Stimulated activated CD8-positive, alpha-beta memory T cell treated with anti-CD3 and anti-CD28 coated beads, Interleukin-15, amount 100 ng/mL, for 4 hours (primary cell): Measurements from ENCODE around the gene KRT76.

ENCODE experiments used
- DNase-seq, 2 donors: peaks; one replicate each; pipeline ENCODE4 v3.0.0-alpha.2; 2020; ENCODE audit warnings: low read depth in 2 of 2

The KRT76 gene

DNA sequence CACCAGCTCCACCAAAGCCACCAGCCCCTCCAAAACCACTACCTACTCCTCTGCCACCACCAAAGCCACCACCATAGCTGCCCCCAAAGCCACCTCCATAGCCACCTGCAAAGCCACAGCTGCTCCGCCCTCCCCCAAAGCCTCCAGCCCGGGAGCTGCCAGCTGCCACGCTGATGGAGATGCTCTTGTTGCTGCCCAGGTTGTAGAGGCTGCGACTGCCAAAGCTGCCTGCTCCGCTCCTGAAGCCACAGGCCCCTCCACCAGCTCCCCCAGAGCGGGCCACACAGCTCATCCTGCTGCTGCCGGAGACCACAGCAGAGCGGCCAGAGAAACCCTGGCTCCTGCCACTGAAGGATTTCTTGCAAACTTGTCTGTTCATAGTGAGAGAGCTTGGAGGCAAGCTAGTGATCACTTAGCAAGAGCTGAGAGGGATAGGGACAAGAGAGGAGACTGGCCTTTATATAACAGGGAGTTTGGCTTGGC is at the start of gene KRT76:
Gene KRT76, minus strand, starts transcription at position 433 of the 483 bp plus-strand sequence. Its CDS starts 54 bp downstream, at position 379.
- DNase-seq: no peak

DNA sequence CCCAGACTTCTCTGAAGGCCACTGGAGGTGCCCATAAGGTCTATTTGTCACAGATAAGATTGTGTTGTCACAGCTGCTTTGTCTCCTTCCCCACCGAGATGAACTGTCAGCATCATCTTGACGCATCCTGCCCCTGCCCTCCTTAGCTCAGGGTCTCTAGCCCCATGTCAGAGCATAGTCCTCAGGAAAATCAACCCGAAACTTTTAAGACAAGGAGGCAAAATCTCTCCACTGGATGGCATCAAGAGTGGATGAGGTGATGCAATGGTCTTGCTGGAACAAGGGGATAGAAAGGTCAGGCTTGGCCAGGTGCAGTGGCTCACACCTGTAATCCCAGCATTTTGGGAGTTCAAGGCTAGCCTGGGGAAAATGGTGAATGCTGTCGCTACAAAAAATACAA is 48.8 kb upstream of the KRT76 start:
- DNase-seq: no peak

DNA sequence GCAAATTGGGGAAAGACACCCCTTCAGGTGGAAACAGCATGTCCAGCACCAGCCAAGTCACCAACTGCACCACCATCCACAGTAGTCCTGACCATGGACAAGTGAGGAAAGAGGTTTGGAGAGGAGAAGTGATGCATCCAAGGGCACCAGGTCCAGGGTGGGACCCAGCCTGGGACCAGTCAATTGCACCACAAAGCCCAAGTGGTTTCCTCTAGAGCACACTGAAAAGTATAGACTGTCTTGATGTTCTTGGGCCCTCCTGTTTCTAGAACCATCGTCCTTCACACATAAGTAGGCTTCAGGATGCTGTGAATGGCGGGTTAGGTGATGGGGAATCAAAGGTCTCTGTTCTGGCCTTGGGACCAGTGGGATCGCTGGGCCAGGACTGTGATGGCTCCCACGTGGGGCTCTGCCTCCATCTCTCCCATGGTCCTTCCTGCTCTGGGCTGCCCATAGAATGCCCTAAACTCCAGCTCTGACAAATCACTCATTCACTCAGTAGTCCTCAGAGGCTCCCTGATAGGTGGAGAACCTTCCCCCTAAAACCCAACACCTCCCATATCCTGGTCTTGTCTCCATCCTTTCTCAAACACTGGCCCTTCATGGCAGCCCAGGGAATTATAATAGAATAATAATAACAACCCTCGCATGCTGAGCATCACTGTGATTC is 47.7 kb upstream of the KRT76 start:
- DNase-seq: no peak

DNA sequence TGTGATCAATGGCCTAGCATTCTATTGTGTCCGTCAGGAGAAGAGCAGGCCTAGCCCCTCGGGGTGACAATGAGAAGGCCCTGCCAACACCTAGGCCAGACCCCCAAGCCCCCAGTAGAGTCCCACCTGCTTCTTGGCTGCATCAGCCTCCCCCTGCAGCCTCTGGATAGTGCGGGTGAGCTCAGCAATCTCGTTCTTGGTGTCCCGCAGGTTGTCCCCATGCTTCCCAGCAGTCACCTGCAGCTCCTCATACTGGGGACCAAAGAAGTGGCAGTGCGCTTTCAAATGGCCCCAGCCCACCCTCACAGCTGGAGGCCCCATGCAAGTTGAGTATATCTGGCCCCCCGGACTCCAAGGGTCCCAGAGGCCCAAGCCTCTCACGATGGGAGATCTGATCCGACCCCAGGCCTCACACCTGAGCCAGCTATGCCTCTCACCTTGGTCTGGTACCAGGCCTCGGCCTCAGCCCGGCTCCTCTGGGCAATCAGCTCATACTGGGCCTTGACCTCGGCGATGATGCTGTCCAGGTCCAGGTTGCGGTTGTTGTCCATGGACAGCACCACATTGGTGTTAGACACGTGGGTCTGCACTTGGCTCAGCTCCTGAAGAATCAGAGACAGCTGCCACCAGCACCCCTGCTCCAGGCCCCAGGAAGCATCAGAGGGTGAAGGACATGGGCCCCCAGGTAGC is 46.8 kb upstream of the KRT76 start:
- no peak for DNase-seq

DNA sequence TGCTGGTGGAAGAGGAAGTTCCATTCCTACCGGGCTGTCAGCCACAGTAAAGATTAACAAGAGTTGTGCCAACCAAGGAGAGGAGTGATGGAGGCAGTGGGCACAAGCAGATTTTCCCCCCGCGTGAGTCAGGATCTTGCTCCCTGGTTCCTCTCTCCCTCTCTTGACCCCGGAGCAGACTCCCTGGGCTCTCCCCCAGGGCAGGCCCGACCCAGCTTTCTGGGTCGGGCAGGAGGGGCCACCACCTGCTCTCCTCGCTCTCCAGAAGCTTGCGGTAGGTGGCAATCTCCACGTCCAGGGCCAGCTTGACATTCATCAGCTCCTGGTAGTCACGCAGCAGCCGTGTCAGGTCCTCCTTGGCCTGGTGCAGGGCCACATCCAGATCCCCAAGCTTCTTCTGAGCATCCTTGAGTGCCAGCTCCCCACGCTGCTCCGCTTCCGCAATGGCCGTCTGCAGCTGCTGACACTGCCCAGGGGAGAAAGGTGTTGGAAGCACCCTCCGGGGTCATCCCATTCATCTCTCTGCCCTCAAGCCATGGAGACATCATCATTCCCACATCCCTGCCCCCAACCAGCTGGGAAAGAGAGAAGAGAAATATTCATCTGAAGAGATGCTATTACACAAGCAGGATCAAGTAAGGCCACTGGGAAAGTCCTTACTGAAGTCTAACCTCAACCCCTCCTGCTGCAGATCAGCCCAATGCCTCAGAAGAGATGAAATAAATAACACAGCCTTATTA is 45.8 kb upstream of the KRT76 start:
- no peak for DNase-seq

DNA sequence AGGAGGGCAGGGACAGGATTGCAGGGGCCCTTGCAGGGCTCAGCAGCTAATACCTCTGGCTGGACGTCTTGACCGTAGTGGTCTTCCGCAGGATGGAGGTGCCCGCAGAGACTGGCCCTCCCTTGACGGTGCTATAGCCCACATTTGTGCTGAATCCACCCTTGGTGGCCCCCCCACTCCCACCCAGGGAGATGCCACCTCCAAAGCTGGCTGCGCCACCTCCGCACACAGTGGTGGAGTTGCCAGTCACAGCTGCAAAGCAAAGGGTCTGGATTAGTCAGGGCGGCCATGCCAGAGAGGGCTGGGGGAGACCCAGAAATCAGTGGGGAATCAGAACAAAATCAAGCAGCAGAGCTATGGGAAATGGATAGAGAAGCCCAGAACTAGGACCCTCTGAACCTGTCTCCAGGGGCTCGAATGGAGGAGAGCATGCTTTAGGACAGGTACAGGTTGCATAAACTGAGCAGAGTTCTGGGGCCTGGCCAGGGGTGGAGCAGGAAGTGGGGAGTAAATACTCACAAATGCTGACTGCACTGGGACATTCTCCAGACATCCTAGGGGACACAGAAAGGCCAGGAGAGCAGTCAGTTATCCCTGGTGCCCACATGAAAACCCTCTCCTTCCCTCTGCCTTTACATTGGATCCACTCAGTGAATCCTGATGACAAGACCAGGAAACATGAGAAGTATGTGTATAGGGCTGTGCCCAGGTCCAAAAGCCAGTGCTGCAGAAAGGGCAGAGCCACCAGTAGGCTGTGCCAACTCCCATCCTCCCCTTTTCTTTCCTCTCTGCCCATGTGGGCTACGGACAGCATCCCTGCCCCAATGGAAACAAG is 44.9 kb upstream of the KRT76 start:
- no peak for DNase-seq

DNA sequence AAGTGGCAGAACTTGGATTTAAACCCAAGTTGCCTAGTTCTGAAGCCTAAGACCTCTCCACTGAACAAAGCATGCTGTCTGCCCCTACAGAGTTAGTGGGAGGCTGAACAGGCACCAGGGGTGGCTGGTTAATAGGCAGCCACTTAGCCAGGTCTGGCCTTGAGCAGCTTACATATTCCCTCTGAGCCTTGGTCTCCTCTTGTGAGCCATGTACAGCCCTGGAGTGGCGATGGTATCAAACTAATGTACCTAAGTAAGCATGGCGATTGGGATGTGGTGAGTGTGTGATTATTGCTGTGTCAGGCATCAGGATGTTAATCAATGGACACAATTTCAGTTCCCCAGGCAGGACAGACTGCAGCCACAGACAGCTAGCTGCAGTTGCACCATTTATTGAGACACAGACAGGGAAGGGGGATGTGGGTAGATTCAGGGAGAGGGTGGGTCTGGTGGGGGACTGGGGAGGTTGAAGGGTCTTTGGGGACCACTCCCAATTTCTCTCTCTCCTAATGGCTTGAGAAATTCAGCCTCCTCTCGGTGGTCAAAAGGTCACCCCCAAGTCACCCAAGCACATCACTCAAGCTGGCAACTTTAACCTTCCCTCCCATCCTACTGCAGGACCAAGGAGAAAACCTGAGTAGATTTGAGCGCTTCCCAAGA is 44.1 kb upstream of the KRT76 start:
- no peak for DNase-seq

DNA sequence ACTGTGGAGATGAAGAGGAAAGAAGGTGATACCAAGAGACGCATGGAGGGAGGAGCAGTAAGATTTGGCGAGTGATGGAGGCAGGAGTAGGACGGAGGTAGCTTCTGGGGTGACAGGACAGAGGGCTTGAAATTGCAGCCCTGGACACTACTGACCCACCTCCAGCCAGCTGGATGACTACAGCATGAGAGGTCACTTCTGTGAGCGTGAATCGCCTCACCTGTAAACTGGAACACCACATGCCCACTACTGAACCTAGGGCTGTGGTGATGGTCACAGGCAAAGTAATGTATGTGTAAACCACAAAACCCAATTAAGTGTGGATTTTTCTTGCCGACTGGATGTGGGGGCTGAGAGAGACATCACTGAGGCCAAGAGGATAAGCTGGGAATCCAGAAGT is 43.4 kb upstream of the KRT76 start:
- no peak for DNase-seq

DNA sequence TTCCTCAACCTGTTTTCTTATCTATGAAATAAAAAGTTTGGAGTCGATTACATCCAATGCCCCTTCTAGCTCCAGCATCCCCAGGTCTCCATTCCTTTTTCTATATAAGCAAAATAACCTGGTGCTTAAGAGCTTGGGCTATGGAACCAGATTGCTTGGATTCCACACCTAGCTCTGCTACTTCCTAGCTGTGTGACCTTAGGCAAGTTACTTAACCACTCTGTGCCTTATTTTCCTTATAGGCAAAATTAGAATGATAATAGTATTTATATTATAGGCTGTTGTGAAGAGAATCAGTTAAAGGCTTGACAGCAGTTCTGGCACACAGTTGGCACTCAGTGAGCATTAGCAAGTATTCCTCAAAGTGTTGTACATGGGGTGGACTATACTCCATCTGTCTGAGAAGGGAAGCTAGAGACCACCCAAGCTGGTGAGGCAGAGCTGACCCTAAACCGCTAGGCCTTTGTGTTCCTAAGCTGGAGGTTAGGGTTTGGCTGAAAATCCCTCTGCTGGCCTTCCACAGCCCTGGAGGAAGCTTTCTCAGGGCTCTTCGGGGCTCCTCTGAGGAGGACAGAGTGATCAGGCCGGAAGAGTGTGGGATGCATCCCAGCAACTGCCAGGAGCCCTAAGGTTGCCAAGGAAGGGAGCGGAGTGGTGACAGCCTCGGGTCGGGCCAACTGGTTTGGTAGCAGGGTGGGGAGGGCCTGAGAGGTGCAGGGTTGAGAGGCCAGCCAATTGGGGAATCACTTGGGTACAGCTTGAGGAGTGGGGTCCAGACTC is 42.8 kb upstream of the KRT76 start:
- DNase-seq: no peak

DNA sequence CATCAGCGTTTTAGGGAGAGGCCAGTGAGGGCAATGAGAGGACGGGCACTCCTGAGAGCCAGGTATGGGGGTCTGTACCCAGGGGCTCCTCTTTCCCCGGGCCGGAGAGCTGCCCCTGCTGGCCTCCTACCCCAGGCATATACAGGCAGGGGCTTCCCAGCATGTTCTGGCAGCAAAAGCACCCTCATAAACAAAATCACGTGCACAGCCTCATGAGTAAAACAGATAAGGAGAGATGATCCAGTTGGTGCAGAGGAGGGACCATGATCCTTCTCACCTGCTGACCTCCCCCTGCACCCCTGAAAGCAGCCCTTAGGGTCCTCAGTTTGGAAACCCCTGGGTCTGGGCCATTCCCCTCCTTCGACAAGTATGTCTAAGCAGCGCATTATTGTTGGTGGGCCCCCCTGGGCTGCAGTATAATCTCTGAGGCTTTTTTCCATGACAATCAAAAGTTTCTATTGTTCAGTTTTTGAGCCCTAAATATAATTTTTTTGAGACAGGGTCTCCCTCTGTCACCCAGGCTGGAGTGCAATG is 41.8 kb upstream of the KRT76 start:
- no peak for DNase-seq

DNA sequence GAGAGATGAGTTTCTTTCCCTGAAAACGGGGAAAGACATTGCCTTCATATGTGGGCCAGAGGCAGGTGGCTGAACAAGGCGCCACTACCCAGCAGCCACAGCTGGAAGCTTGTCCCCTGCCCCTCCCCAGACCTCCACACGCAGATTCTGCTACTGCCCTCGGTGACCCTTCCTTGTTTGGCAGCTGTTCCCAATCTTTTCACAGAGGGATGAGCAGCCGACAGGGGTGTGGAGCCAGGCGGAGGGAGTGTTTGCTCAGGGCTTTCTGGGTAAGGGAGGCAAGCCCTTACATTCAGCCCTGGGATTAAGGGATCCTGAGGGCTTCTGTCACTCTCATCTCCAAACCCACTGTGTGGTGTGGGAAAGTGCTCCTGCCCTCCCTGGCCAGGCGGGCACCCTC is 41.2 kb upstream of the KRT76 start:
- DNase-seq: no peak

DNA sequence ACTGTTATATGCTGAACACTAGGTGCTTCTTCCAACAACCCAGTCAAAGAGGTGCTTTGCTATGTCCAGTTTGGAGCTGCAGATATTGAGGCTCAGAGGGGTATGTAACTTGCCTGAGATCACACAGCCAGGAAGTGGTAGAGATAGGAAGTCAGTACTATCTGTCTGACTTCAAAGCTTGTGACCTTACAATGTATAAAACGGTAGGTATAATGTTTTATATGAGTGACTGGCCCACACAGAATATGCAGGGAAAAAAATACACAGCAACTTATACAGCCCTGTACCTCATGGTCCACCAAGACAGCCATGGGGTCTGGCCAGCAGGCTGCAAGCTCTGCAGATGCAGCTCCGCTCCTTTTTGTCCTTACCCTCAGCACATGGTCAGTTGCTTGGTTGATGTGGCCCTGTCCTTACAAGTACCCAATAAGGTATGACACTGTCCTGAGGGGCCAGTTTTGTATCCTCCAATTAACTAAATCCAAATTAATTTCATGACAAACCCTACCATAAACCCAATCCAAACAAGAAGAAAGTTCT is 40.6 kb upstream of the KRT76 start:
- no peak for DNase-seq

DNA sequence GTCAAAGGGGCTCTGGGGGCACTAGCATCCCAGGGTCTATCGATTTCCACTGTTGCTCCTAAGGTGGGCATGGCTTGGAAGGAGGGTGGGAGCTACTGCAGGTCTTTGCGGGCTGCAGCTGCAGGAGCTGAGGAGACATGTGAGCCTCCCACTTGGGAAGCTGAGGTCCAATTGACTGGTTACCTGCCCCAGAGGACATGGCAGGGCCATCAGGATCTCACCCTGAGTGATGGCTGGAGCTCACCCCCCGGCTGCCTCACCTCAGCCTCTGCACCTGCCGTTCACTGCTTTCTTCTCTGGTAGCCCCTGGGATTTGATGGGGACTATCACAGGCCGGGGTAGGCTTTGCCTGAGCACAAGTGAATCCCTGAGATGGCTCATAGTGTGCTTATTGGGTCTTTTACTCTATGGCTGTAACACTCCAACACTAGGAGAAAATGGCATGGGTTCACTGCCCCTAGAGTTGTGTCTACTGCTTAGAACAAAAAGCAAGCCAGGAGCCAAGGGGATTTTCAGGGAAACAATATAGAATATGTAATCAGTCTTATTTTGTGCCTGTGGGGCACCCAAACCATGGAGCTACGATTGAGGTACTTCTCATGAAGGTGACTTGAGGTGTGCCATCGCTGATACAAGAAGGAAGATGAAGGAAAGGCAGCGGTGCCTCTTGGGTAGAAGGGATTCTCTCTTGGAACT is 40.0 kb upstream of the KRT76 start:
- DNase-seq: no peak

DNA sequence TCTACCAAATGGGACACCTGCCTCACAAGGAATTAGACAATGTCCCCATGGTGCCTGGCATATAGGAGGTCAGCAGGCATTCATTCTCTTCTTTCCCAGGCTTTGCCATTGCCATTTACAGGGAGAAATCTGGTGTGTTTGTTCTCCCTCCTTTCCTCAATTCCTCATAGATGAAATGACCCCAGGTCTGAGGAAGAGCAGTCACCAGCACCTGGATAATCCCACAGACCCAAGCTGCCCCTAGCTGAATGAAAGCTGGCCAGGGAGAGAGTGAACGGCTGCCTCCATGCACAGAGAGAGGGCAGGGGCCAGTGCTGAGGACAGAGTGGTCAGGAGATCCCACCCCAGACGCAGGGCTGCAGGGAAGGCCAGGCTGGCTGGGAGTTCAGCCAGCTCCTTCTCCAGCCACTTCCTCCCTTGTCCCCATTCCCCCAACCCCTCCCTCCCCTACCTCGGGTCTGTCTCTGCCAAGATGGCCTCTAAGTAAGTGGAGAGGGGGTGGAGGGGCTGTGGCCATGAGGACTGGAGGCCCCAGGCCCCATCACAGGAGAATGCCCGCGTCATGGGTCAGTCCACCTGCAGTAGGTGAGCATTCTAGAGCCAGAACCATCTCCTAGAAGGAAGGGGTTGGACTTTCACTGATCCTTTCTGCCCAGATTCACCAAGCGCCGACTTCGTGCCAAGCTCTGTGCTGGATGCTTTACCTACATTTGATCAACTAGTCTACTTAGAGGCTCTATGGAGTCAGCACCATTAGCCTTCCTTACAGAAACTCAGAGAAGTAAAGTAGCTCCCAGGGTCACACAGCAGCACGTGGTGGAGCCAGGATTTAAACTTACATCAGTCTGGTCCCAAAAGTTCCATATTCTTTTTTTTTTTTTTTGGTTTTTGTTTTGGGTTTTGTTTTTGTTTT is 38.8 kb upstream of the KRT76 start:
- DNase-seq: no peak

DNA sequence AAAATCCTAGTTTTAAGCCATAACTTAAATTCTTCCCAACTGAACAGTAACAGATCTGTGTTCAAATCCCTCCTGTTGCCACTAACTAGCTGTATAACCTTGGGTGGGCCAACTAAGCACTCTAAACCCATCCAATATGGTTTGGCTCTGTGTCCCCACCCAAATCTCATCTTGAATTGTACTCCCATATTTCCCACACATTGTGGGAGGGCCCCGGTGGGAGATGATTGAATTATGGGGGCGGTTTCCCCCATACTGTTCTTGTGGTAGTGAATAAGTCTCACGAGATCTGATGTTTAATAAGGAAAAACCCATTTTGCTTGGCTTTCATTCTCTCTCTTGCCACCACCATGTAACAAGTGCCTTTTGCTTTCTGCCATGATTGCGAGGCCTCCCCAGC is 38.0 kb upstream of the KRT76 start:
- DNase-seq: no peak

DNA sequence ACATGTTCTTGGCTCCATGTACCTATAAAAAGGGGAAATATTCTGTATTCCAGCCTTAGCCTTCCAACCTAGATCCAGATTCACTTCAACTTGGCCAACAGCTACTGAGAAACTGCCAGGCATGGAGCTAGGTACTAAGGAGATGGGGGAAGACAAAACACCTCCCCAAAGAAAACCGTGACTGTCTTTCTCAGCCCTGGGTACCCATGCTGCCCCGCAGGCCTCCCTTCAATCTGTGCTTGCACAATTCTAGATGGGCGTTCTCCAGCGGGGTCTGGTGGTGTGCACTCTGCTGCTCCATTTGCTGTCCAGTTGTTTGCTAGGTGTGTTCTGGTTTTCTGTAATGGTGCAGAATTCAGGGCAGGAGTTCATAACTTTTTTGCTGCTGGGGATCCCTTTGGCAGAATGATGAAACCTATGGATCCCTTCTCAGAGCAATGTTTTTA is 37.6 kb upstream of the KRT76 start:
- DNase-seq: no peak

DNA sequence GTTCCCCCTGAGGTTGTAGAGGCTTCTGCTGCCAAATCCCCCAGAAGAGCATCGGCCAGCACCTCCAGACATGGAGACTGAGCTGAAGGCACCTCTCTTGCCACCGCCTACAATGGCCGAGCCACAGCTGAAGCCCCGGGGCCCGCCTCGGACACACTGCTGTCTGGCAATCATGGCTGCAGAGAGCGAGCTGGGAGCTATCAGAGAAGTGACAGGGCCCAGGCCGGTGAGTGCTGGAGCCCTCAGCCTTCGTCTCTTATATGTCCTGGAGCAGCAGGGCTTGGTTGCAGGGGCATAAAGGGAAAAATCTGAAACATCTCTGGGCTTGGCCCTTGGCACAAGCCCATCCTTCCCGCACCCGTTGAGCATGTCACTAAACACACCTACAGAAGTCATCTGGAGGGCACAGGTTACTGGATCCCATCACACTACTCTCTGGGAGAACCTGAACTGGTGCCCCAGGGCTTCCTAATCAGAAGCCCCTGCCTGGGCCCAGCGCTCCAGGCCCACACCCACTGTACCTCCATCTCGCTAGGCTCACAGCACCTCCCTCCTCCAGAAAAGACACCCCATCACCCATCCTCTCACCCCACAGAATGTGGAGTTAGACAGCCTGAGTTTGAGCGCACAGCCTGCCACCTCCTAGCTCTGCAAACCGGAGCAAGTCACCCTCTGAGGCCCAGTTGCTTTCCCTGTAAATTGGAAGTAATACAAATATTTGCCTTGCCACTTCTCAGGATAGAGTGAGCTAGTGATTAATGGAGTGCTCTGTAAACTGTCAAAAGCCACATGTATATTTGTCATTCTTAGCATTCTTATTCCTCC is 37.0 kb upstream of the KRT76 start, which contains the start of gene KRT4:
Gene KRT4, minus strand, starts transcription at position 232 of the 825 bp plus-strand sequence. Its CDS starts 58 bp downstream, at position 174.
- DNase-seq: no peak
